ENCODE data around the gene NANOS3. TPM values are rescaled to one million over a fixed set of nuclear protein-coding genes. Genes with fewer than 3 reads are reported as not detected.
A peak's percentile ranks its signal among the peaks of the same experiment; 100 is the strongest.

The NANOS3 gene
- total and polyA plus RNA-seq, 10 of the 15 experiments (the other 5 are each of a cell fraction or from before 2014, with no cell fraction given): 0.31 to 1.7 (median 0.81) TPM

- no peak for TF ChIP-seq ELK1 (IDR thresholded peaks at IDR 0.05; ENCODE audit: low read depth, low read length)
- no peak for TF ChIP-seq HDAC2 (IDR thresholded peaks at IDR 0.05)
- TF ChIP-seq, protein P1, sequence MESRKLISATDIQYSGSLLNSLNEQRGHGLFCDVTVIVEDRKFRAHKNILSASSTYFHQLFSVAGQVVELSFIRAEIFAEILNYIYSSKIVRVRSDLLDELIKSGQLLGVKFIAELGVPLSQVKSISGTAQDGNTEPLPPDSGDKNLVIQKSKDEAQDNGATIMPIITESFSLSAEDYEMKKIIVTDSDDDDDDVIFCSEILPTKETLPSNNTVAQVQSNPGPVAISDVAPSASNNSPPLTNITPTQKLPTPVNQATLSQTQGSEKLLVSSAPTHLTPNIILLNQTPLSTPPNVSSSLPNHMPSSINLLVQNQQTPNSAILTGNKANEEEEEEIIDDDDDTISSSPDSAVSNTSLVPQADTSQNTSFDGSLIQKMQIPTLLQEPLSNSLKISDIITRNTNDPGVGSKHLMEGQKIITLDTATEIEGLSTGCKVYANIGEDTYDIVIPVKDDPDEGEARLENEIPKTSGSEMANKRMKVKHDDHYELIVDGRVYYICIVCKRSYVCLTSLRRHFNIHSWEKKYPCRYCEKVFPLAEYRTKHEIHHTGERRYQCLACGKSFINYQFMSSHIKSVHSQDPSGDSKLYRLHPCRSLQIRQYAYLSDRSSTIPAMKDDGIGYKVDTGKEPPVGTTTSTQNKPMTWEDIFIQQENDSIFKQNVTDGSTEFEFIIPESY (IDR thresholded peaks at IDR 0.05): no peak
- no peak for TF ChIP-seq NR2C2 (IDR thresholded peaks at IDR 0.05; ENCODE audit: borderline replicate concordance, control insufficient read depth, insufficient read length, low read depth)
- TF ChIP-seq POLR2AphosphoS2 (IDR thresholded peaks at IDR 0.05; ENCODE audit: low read depth, low read length): 0 out of 2 replicates have a peak, but pooled peaks have one; percentile 74
- TF ChIP-seq, protein P2, sequence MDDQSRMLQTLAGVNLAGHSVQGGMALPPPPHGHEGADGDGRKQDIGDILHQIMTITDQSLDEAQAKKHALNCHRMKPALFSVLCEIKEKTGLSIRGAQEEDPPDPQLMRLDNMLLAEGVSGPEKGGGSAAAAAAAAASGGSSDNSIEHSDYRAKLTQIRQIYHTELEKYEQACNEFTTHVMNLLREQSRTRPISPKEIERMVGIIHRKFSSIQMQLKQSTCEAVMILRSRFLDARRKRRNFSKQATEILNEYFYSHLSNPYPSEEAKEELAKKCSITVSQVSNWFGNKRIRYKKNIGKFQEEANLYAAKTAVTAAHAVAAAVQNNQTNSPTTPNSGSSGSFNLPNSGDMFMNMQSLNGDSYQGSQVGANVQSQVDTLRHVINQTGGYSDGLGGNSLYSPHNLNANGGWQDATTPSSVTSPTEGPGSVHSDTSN (IDR thresholded peaks at IDR 0.05; ENCODE audit: insufficient replicate concordance, low read depth, low read length): no peak
- no peak for TF ChIP-seq RUNX3 (IDR thresholded peaks at IDR 0.05; ENCODE audit: low read length)
- no peak for TF ChIP-seq MTA3 (IDR thresholded peaks at IDR 0.05; ENCODE audit: borderline replicate concordance, low read length)
- no peak for TF ChIP-seq CHD4 (IDR thresholded peaks at IDR 0.05)
- no peak for TF ChIP-seq YBX1 (IDR thresholded peaks at IDR 0.05)
- TF ChIP-seq, protein P3, sequence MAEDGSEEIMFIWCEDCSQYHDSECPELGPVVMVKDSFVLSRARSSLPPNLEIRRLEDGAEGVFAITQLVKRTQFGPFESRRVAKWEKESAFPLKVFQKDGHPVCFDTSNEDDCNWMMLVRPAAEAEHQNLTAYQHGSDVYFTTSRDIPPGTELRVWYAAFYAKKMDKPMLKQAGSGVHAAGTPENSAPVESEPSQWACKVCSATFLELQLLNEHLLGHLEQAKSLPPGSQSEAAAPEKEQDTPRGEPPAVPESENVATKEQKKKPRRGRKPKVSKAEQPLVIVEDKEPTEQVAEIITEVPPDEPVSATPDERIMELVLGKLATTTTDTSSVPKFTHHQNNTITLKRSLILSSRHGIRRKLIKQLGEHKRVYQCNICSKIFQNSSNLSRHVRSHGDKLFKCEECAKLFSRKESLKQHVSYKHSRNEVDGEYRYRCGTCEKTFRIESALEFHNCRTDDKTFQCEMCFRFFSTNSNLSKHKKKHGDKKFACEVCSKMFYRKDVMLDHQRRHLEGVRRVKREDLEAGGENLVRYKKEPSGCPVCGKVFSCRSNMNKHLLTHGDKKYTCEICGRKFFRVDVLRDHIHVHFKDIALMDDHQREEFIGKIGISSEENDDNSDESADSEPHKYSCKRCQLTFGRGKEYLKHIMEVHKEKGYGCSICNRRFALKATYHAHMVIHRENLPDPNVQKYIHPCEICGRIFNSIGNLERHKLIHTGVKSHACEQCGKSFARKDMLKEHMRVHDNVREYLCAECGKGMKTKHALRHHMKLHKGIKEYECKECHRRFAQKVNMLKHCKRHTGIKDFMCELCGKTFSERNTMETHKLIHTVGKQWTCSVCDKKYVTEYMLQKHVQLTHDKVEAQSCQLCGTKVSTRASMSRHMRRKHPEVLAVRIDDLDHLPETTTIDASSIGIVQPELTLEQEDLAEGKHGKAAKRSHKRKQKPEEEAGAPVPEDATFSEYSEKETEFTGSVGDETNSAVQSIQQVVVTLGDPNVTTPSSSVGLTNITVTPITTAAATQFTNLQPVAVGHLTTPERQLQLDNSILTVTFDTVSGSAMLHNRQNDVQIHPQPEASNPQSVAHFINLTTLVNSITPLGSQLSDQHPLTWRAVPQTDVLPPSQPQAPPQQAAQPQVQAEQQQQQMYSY (CRISPR knock-in tag; IDR thresholded peaks at IDR 0.05): no peak
- TF ChIP-seq FOS (IDR thresholded peaks at IDR 0.05; ENCODE audit: borderline replicate concordance, extremely low read depth, insufficient read length): no peak
- no peak for TF ChIP-seq ATF2 (IDR thresholded peaks at IDR 0.05; ENCODE audit: low read length)
- no peak for TF ChIP-seq BMI1 (IDR thresholded peaks at IDR 0.05; ENCODE audit: borderline replicate concordance)
- TF ChIP-seq ZZZ3 (IDR thresholded peaks at IDR 0.05; ENCODE audit: control insufficient read depth, insufficient read length, low read depth): no peak
- TF ChIP-seq TCF12 (IDR thresholded peaks at IDR 0.05; ENCODE audit: low read depth, low read length): peak; percentile 51; the same call in 1 of the 2 replicates
- TF ChIP-seq SRF (IDR thresholded peaks at IDR 0.05; ENCODE audit: low read depth in 2 of 2, low read length in 2 of 2): no peak
- TF ChIP-seq PAX5 (IDR thresholded peaks at IDR 0.05; ENCODE audit: borderline replicate concordance, low read depth, low read length): no peak
- peak; percentile 88 for TF ChIP-seq POLR2AphosphoS5 (IDR thresholded peaks at IDR 0.05; ENCODE audit: low read length)
- peak; percentile 85; the same call in 1 of the 2 replicates for TF ChIP-seq SMARCA5 (IDR thresholded peaks at IDR 0.05)
- no peak for TF ChIP-seq SP1 (IDR thresholded peaks at IDR 0.05; ENCODE audit: low read depth, low read length)
These were observed 34.4 kb upstream of the NANOS3 start (continued) for GRCh38 chr19:13842291-13843103.
